A549 (cell line): ENCODE data around the gene BICC1. TPM values are rescaled to one million over a fixed set of nuclear protein-coding genes. Genes with fewer than 3 reads are reported as not detected.

Experiments
- ATAC-seq, 2 experiments: fragments of 200-7000 bp in 1 of 2; fragments of >200 bp in 1 of 2; cut with Nextera tagmentation in 1 of 2; cut with Tn5 transposase in 1 of 2; 3 replicates each; pipeline versions ENCODE4 v1.8.0 to v1.9.1; 2018 to 2020; ENCODE audit warnings: mild to moderate bottlenecking in 1 of 2, moderate library complexity in 1 of 2
- CTCF ChIA-PET: fragments of 300-600 bp; sonication (Branson Sonifier 250); formaldehyde crosslinking; extraction: SDS; loops from one replicate; lab custom pipeline; 2021; ENCODE audit warnings: antibody characterized with exemption, inconsistent platforms; lab: Yijun Ruan, JAX
- POLR2A ChIA-PET: fragments of 350-600 bp; formaldehyde crosslinking; extraction: SDS; loops from one replicate; lab custom pipeline; 2021; ENCODE audit warnings: antibody characterized with exemption, inconsistent platforms; lab: Yijun Ruan, JAX
- DNase-seq, 2 experiments: peaks; one replicate each; pipeline versions ENCODE4 v3.0.0 to v3.0.0-alpha.2; 2011 to 2016; ENCODE audit warnings: low read depth in 1 of 2, low spot score in 1 of 2
- FAIRE-seq: peaks from 2 replicates; lab custom pipeline; 2011; peaks lifted over from hg19 to GRCh38; lab: Jason Lieb, UNC
- H3K27ac ChIP-seq, 2 experiments: fragments of >200 bp; sonication (Bioruptor Twin); formaldehyde crosslinking; 3 replicates each; pipeline ENCODE4 v1.5.1; 2016 to 2017
- H3K4me1 ChIP-seq: fragments of >200 bp; sonication (Bioruptor Twin); formaldehyde crosslinking; 3 replicates; pipeline ENCODE4 v1.6.1; 2016
- H3K4me2 ChIP-seq: fragments of >200 bp; sonication (Bioruptor Twin); formaldehyde crosslinking; 3 replicates; pipeline ENCODE4 v1.6.1; 2016
- H3K4me3 ChIP-seq: fragments of >200 bp; sonication (Bioruptor Twin); formaldehyde crosslinking; 3 replicates; pipeline ENCODE4 v1.5.1; 2016
- H3K9me3 ChIP-seq: fragments of >200 bp; sonication (Bioruptor Twin); formaldehyde crosslinking; 3 replicates; pipeline ENCODE4 v1.6.1; 2016
- ATOH8 ChIP-seq: fragments of 250-450 bp; sonication (Bioruptor Pico); IDR thresholded peaks from 2 replicates; pipeline ENCODE4 v1.5.0; 2020; ENCODE audit warnings: low read depth, mild to moderate bottlenecking, moderate library complexity
- CHD4 ChIP-seq: fragments of 200-600 bp; sonication (generic); IDR thresholded peaks from 2 replicates; pipeline ENCODE4 v1.6.1; 2016; ENCODE audit warnings: antibody characterized with exemption, mild to moderate bottlenecking, borderline replicate concordance
- ESRRA ChIP-seq: fragments of 150-350 bp; IDR thresholded peaks from 2 replicates; pipeline ENCODE4 v1.6.1; 2014; ENCODE audit warnings: mild to moderate bottlenecking, low read length, borderline replicate concordance
- FOSL2 ChIP-seq, 2 experiments: fragments of 450-650 bp in 1 of 2; fragments of >200 bp in 1 of 2; sonication (Bioruptor Twin) in 1 of 2; formaldehyde crosslinking; IDR thresholded peaks; 2 replicates each; pipeline versions ENCODE4 v1.5.0 to v1.6.1; 2016 to 2020; ENCODE audit warnings: mild to moderate bottlenecking in 1 of 2, moderate library complexity in 1 of 2
- HES2 ChIP-seq: fragments of >200 bp; sonication (Bioruptor Twin); formaldehyde crosslinking; IDR thresholded peaks from 2 replicates; pipeline ENCODE4 v1.6.1; 2016
- HOXA7 ChIP-seq: fragments of 250-450 bp; sonication (Bioruptor Pico); IDR thresholded peaks from 2 replicates; pipeline ENCODE4 v1.5.0; 2020; ENCODE audit warnings: mild to moderate bottlenecking, moderate library complexity
- HOXB5 ChIP-seq: fragments of 250-450 bp; sonication (Bioruptor Pico); IDR thresholded peaks from 2 replicates; pipeline ENCODE4 v1.5.0; 2020; ENCODE audit warnings: mild to moderate bottlenecking, moderate library complexity
- KDM5A ChIP-seq: fragments of 200-600 bp; sonication (generic); IDR thresholded peaks from 2 replicates; pipeline ENCODE4 v1.6.1; 2016; ENCODE audit warnings: antibody characterized with exemption, mild to moderate bottlenecking
- MAFK ChIP-seq: fragments of 450-650 bp; IDR thresholded peaks from 2 replicates; pipeline ENCODE4 v1.6.1; 2014; ENCODE audit not compliant: partially characterized antibody
- MYC ChIP-seq: IDR thresholded peaks from 2 replicates; pipeline ENCODE4 v1.6.1; 2012; ENCODE audit warnings: mild to moderate bottlenecking, inconsistent platforms, low read length, improper control_type of control experiment, borderline replicate concordance
- NPAS2 ChIP-seq: fragments of 250-450 bp; sonication (Bioruptor Pico); IDR thresholded peaks from 2 replicates; pipeline ENCODE4 v1.8.0; 2022; ENCODE audit warnings: mild to moderate bottlenecking, moderate library complexity, borderline replicate concordance
- PHF8 ChIP-seq: fragments of 200-600 bp; sonication (generic); IDR thresholded peaks from 2 replicates; pipeline ENCODE4 v1.6.1; 2016; ENCODE audit warnings: low read depth, mild to moderate bottlenecking, antibody characterized with exemption, moderate library complexity, borderline replicate concordance
- POLR2AphosphoS2 ChIP-seq: conservative IDR thresholded peaks from 2 replicates; pipeline ENCODE4 v1.6.1; 2012; ENCODE audit warnings: low read length, improper control_type of control experiment, inconsistent platforms
- RARB ChIP-seq: fragments of 250-450 bp; sonication (Bioruptor Pico); IDR thresholded peaks from 2 replicates; pipeline ENCODE4 v1.8.0; 2021; ENCODE audit warnings: mild to moderate bottlenecking, moderate library complexity
- RCOR1 ChIP-seq: fragments of 150-350 bp; IDR thresholded peaks from 2 replicates; pipeline ENCODE4 v1.6.1; 2014; ENCODE audit warnings: antibody characterized with exemption, low read length, low read depth
- SMC3 ChIP-seq: fragments of >200 bp; sonication (Bioruptor Twin); formaldehyde crosslinking; IDR thresholded peaks from 3 replicates; pipeline ENCODE4 v1.6.1; 2018; ENCODE audit warnings: inconsistent platforms
- TP53 ChIP-seq: fragments of 250-450 bp; sonication (Bioruptor Pico); IDR thresholded peaks from 2 replicates; pipeline ENCODE4 v1.5.0; 2021; ENCODE audit warnings: mild to moderate bottlenecking, moderate library complexity
- ZFP36 ChIP-seq: fragments of 450-650 bp; IDR thresholded peaks from 2 replicates; pipeline ENCODE4 v1.6.1; 2014; ENCODE audit warnings: borderline replicate concordance; ENCODE audit not compliant: partially characterized antibody
- WGBS: methylation state at CpG from one replicate; pipeline ENCODE4 v1.1.6; 2017; ENCODE audit errors: missing lambda C conversion rate; 5-methylcytosine and 5-hydroxymethylcytosine counted together
- polyA plus RNA-seq, 4 experiments: library from polyadenylated mRNA; depleted of rRNA in 3 of 4; stranded (reverse); fragments of >200 nt; fragmentation: RNase III in 1 of 4; extraction: RNeasy Plus Mini Kit Qiagen cat#74134 plus additional on column Dnase treatment in 1 of 4; gene quantifications; 2 replicates in 3 of 4; 3 replicates in 1 of 4; pipeline ENCODE4 v1.2.3, GENCODE V29; 2011 to 2017
- TF ChIP-seq, protein P1 (sequence below): IDR thresholded peaks from 2 replicates; pipeline ENCODE4 v1.6.1; 2012
- TF ChIP-seq, protein P2 (sequence below): fragments of 200-600 bp; sonication (generic); IDR thresholded peaks from 2 replicates; pipeline ENCODE4 v1.6.1; 2016; ENCODE audit warnings: antibody characterized with exemption, mild to moderate bottlenecking, moderate library complexity

BICC1 gene
- polyA plus RNA-seq, 2 of the 4 experiments (the other 2 are of a cell fraction): 36.9 to 56.8 TPM

DNA sequence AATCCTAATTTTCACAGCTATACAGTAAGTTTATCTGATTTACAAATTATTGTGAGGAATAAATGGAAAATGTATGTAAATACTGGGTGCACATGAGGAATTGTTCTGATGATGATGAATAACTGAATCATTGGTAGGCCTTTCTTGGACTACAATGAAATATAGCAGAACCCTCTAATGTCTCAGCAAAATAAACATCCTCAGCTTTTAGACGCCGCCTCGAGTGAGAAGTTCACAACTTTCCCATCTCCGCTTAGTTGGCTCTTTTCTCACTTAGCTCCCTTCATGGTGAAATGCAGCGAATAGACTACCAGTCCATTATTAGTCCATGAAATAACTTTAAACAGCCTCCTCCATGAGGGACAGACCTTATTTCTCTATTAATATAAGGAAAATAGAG lies 182.3 kb downstream of the BICC1 start:
- Histone ChIP-seq H3K4me2 (no peak overlapping the region), H3K4me3 (no peak overlapping the region), H3K4me1 (peaks cover 32% of the 10 kb centered on the region), H3K27ac (no peak overlapping the region), H3K9me3 (peaks cover 32% of the 10 kb centered on the region)
- 71% methylated on average over 5 of the region's 5 CpGs for WGBS
- ChIA-PET CTCF (interaction anchor here (1.1 kb wide), 1 partner anchor 29 kb away, joined by 3 read pairs; no protein-coding TSS in a partner anchor), POLR2A (no interaction called here)
- DNase-seq: no peak
- no peak for FAIRE-seq
- ATAC-seq: no peak
- TF ChIP-seq MAFK (no peak), RCOR1 (no peak), HOXA7 (no peak), KDM5A (no peak), ZFP36 (no peak), RARB (no peak), HOXB5 (CRISPR knock-in tag) (no peak), ESRRA (no peak), SMC3 (no peak), MYC (no peak), FOSL2 (IDR thresholded peaks at IDR 0.05) (no peak), FOSL2 (CRISPR knock-in tag; IDR thresholded peaks at IDR 0.05) (no peak), TP53 (CRISPR knock-in tag) (no peak), CHD4 (no peak), PHF8 (no peak), HES2 (no peak), POLR2AphosphoS2 (no peak)
- TF ChIP-seq, protein P1, sequence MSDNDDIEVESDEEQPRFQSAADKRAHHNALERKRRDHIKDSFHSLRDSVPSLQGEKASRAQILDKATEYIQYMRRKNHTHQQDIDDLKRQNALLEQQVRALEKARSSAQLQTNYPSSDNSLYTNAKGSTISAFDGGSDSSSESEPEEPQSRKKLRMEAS: no peak
- TF ChIP-seq, protein P2, sequence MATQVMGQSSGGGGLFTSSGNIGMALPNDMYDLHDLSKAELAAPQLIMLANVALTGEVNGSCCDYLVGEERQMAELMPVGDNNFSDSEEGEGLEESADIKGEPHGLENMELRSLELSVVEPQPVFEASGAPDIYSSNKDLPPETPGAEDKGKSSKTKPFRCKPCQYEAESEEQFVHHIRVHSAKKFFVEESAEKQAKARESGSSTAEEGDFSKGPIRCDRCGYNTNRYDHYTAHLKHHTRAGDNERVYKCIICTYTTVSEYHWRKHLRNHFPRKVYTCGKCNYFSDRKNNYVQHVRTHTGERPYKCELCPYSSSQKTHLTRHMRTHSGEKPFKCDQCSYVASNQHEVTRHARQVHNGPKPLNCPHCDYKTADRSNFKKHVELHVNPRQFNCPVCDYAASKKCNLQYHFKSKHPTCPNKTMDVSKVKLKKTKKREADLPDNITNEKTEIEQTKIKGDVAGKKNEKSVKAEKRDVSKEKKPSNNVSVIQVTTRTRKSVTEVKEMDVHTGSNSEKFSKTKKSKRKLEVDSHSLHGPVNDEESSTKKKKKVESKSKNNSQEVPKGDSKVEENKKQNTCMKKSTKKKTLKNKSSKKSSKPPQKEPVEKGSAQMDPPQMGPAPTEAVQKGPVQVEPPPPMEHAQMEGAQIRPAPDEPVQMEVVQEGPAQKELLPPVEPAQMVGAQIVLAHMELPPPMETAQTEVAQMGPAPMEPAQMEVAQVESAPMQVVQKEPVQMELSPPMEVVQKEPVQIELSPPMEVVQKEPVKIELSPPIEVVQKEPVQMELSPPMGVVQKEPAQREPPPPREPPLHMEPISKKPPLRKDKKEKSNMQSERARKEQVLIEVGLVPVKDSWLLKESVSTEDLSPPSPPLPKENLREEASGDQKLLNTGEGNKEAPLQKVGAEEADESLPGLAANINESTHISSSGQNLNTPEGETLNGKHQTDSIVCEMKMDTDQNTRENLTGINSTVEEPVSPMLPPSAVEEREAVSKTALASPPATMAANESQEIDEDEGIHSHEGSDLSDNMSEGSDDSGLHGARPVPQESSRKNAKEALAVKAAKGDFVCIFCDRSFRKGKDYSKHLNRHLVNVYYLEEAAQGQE: no peak

GRCh38 chr10:58696736-58697135 lies 184.1 kb downstream of the BICC1 start:
- Histone ChIP-seq H3K9me3 (peaks cover 27% of the 10 kb centered on the region), H3K4me3 (no peak overlapping the region), H3K4me2 (no peak overlapping the region), H3K4me1 (peaks cover 49% of the 10 kb centered on the region), H3K27ac (no peak overlapping the region)
- ATAC-seq (no peak), FAIRE-seq (no peak), DNase-seq (no peak)
- ChIA-PET CTCF (no interaction called here), POLR2A (no interaction called here)
- 77% methylated on average over 4 of the region's 4 CpGs for WGBS
- no peak for TF ChIP-seq TP53 (CRISPR knock-in tag)
- TF ChIP-seq ATOH8: no peak
- no peak for TF ChIP-seq NPAS2 (CRISPR knock-in tag)
- no peak for TF ChIP-seq RCOR1
